HG02571 (cell line): ENCODE results near the gene TBX5.

ENCODE experiments used
- ATAC-seq: cut with Tn5 transposase; IDR thresholded peaks from one replicate; pipeline ENCODE4 v1.9.1; 2021; ENCODE audit warnings: mild to moderate bottlenecking, moderate library complexity; ENCODE audit not compliant: unreplicated experiment

The TBX5 gene

GRCh38 chr12:114405519-114406271 lies at the start of gene TBX5:
TBX5 (minus strand) TSS chr12:114406144; CDS start chr12:114403898, 2,246 bp downstream.
- ATAC-seq: no peak

DNA sequence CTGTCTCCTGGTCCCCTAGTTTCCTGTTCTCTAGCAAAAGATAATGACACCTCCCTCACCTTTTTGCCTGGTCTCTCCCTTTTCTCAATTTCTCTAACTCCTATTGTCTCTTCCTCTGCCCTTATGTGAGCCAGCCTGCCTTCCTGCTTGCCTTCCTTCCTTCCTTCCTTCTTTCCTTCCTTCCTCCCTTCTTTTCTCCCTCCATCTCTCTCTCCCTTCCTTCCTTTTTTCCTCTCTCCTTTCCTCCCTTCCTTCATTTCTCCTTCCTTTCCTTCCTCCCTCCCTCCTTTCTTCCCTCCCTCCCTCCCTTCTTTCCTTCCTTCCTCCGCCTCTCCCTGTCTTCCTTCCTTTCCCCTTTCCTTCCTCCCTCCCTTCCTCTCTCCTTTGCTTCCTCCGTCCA lies 45.7 kb upstream of the TBX5 start:
- no peak for ATAC-seq

DNA sequence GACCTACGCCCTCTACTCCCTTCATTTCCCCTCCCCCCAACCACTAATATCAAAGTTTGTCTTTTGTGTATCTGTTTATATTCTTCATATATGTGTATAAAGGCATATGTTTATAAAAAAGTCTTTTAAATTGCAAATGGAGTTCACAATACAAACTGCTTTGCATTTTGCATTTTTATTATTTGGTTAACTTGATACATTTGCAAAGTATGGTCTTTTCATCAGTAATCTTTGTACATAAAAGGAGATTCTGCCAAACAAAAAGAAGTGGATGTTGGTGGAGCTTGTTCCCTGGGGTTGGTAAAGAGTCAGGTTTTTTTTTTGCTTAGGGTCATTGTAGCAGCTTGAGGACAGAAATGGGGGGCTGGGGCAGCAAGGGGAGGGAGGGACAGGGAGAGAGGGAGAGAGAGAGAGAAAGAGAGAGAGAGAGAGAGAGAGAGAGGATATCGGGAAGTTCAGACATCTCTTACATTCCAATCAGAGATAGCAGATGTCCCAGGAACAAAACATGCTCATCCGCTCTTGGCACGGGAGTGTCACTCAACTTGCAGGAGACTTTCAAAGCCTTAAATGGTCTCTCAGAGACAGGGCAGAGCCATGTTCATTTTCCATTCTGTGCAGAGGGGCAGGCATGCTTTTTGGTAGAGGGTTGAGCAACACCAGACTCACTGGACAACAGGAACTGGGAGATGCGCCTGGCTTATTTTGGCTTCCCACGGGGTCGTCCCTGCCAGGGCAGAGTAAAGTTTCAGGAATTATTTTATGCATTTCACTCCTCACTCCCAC lies 44.8 kb upstream of the TBX5 start:
- no peak for ATAC-seq

- no peak for ATAC-seq
Observed at GRCh38 chr12:114450019-114450418, 44.1 kb upstream of the TBX5 start.

GRCh38 chr12:114448618-114448933 lies 42.6 kb upstream of the TBX5 start:
- no peak for ATAC-seq

DNA sequence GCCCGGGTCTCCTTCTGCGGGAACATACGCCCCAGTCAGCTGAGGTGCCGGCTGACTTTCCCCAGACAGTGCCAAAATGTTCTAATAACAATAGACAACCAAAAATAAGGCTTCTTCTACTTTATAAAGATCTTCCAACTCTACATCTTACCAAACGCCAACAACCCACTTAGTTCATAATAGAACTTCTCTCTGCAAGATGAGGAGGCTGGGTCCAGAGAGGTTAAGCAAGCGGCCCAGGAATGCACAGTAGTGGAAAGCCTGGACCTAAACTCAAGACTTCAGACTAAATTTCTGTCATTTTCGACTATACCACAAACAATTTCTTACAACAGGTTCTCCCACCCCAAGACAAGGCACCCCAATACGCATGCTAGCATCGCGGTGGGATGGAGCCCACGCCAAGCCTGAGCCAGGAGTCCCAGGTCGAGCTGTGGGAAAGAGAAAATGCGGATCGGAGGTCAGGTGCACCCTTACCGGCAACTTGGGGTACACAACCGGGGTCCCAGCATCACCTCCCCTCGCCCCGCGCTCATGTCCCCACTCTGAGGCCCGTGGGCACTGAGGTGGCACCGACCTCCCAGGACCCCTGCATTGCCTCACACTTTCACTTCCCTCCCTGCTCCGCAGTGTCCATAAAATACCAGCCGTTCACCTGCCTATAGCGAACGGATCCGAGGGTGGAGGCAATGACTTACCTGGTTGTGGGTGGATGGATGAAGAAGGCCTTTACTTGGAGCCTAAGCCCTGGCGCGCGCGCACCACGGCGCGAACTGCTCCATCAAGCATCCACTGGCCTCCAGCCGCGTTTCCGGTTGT lies 42.1 kb upstream of the TBX5 start:
- no peak for ATAC-seq

- no peak for ATAC-seq
Observed at GRCh38 chr12:114447274-114447716, 41.4 kb upstream of the TBX5 start.

GRCh38 chr12:114445401-114446323 lies 39.7 kb upstream of the TBX5 start:
- no peak for ATAC-seq

DNA sequence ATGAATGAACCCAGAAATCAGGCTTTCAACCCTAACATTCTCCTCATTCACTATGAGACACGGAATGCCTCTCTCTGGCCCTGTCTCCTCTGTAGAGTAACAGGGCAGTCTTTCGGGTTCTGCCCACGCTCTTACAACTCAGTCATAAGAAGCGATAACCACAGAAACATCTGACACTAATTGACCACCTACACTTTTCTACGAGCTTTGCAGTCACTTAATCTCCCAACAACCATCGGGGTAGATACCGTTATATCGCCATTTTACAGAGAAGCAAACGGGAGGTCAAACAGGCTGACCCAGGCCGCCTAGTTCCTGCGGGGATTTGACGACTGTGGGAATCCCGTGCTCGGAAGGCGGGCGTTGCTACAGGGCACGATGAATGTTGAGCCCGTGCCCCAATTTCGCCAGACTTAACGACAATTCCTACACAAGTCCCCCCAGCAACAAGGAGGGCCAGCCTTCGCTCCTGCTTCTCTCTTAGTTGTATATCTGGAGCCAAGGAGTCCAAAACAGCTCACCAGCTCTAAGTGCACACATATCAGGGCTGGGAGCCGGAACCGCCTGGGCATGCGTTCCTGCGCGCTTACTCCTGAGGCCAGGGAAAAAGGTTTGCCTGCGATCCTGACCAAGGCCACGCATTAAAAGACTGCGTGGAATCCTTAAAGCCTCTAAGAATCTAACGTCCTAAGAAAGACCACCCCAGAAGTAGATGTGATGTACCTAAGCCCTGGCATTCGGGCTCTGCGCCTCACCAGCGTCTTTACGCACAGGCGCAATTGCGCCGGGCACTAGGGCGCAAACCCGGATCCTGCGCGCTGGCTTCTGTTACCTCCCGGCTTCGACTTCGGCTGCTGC lies 38.7 kb upstream of the TBX5 start:
- no peak for ATAC-seq

GRCh38 chr12:114443607-114444421 lies 37.9 kb upstream of the TBX5 start:
- no peak for ATAC-seq

- no peak for ATAC-seq
Observed at GRCh38 chr12:114442578-114442977, 36.6 kb upstream of the TBX5 start.

DNA sequence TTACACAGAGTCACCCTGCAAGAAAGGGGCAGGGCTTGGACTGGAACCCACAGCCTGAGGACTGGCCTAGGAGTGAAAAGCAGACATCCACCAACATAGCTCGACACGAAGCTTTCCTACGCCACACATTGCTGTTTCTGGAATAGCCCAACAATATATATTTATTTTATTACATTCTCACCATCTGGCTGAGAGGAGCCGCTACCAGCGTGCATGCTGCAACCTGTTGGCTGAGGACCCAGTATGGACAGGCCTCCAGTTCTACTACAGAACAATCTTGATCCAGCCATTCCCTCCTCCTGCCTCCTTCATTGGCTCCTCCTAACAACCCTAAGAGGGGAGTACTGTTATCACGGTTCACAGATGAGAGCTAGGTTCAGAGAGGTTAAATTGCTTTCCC lies 35.6 kb upstream of the TBX5 start:
- ATAC-seq: no peak

DNA sequence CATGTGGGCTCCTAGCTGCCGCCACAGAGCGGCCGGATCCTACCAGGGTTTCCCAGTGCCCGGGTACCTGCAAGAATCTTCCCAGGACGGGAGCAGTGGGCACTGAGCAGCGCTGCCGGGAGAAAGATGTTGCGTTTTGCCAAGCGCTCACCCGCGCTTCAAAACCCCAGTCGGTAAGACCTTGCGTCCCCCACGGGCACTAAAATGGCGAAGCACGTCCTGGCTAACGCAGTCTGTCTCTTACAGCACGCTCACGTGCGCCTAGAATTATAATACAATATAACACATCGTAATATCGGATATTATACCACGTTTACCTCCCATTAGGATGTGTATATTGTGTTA lies 35.1 kb upstream of the TBX5 start:
- no peak for ATAC-seq

- no peak for ATAC-seq
Observed at GRCh38 chr12:114440270-114441038, 34.5 kb upstream of the TBX5 start.

DNA sequence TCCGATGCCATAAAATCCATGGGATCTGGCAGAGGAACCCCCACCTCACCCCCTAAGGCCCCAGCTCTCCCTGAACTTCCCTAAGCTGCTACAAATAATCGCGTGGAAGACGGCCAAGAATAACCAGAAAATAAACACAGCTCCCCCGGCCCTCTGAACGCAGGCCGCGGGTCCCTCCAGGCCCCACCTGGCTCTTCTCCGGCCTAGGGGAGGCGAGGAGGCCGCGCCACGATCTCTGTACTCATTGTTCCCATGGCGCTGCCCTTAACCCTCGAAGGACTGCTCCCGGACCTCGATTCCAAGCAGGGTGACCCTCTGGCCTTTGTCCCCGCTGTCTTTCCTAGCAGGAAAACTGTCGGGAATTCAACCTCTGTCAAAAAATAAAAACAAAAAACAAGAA lies 33.9 kb upstream of the TBX5 start:
- no peak for ATAC-seq

DNA sequence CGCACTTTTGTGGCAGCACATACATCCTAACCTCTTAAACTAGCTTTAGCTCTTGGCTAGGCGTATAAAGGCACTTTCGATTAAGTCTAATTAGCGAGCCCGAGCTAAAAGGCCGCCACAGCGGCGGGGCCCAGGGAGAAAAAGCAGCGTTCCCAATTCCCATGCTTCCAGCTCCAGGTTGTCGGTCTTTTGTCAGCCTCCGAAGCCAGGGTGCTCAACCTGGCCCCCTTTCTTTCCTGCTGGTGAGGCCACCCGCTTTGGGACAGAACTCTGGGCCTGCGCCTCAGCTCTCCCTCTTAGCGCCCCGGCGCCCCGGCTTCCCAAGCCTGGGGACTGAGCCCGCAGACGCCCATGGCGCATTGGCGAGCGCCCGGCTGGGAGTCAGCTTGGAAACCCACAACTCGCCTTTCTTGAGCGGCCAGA lies 33.3 kb upstream of the TBX5 start:
- ATAC-seq: no peak

DNA sequence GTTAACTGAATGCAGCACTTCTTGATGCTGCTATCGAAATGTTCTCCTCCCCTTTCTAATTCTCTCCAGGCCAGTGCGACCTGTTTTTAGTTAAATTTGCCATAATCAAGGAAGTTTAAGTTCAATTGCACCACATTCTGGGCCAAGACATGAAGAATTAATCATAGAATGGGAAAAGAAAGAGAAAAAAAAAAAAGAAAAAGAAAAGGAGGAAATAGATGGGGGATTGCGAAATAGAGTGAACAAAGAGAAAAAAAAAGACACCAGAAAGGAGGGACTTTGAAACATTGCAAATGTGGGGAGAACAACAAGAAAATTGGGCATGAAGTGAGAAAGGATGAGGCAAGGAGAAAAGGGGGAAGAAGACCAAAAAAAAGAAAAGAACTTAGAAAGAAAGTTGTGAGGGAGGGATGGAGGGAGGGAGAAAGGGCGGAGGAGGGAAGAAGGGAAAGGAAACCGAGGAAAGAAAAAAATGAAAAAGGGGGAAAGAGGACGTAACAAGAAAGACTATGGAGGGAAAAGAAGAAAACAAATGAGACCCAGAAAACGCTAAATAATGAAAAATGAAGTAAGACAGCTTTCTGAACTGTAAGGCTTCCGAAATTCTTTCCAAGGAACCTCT lies 32.8 kb upstream of the TBX5 start:
- ATAC-seq: no peak

DNA sequence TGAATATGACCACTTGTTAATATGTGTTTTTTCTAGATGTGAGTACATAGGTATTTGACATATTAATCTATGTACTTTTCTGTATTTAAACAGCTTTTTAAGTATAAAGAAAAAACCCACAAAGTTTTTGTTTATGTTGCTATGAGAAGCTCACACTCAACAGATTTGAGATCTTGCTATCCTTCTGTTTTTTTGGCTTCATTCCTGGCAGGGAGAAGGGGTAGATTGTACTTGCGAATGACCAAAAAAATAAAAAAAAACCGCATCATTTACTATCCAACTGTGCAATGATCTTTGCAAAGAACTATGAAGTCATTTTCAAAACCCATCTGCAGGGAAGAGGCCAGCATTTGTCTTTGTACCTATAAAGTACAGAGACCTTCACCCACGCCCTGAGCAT lies 28.4 kb upstream of the TBX5 start:
- ATAC-seq: no peak
